Measurements from ENCODE around the gene WDR81. TPM values are rescaled to one million over a fixed set of nuclear protein-coding genes. Genes with fewer than 3 reads are reported as not detected.
"Not testable (repeated sequence)": the region's sequence is repeated elsewhere in the genome, so short reads cannot be mapped to it uniquely, and the experiment has no call there.

WDR81 gene
- polyA plus RNA-seq (ENCODE audit: insufficient read length): 14.5 TPM

DNA sequence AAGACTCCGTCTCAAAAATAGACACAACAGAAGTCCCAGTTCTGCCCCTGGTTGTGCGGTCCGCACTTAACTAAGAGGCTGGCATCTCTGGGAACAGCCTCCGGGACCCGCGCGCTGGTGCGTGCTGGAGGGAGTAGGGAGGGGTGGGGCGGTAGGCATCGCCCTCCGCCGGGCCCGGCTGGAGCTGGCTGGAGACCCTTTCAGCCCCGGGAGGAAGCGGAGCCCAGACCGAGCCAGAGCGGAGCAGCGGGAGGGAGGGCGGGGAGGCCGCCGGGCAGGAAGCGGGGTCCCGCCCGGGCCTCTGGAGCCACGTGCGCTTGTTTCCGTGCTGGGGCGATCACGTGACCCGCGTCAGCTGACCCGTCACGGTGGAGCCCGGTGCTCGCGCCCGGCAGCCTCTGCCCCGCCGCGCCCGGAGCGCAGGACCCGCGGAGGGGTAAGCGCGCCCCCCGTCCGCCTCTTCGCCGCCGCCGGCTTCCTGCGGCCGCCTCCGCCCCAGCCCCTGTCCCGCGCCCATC is at the start of gene WDR81:
TSS of gene WDR81 (plus strand) at position 354 of the 518 bp plus-strand sequence. CDS start 256 bp downstream, outside the sequence.
- DNase-seq (ENCODE audit: low read depth): peak; percentile 73

- DNase-seq (ENCODE audit: low read depth): no peak
These were observed 48.1 kb upstream of the WDR81 start for GRCh38 chr17:1676401-1676800.

DNA sequence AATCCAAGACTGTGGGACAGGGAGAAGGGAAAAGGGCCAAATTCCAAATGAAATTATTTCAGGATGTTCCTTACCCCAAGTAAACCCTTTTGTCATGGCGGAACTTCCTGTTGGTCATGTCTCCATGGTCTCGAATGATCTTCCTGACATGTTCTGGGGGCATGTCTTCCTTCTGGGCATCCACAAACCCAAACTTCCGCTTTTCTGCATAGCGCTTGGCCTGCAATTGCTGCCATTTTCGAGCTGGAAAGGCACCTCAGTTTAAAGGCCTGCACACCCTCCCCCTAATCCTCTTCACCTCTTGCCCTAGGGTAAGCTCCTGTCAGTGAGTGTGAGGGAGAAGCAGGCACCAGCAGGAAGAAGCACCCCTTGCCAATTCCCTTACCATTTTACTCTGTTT is 41.0 kb upstream of the WDR81 start:
- no peak for DNase-seq (ENCODE audit: low read depth)

DNA sequence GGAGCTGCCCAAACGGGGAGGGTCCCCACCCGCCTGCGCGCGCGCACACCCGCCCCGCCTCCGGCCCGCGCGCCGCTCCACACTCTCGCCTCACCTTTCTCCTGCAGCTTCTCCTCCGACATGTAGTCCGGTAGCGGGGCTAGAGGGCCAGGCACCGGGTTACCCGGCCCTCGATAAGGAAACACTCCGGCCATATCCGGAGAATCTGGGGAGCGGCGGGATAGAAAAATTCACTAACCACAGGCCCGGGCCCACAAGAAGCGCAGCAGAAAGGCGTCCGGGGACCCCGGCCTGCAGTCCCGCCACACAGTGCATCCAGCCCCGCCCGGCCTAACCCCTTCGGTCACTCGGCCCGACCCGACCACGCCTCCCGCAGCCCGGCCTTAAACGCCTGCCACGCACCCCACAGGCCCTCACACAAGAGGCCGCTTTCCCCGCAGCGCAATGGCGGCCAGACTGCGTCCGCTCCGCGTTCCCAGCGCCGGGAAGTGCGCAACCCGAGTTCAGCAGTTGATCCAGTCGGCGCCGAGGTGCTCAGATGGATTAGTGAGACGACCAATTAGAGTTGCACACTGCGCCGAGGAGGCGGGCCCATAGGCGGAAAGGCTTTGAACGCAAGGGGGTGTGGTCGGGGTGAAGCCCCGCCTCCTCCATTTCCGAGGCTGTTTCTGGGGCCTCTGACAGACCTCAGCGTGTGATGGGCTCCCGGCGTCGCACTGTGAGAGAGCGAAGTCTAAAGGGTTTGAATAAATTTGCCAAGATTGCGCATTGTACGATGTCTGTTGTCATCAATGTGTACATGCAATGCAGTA is 39.9 kb upstream of the WDR81 start, which contains the start of gene PRPF8:
TSS of gene PRPF8 (minus strand) at position 490 of the 812 bp plus-strand sequence. CDS start at position 194, 296 bp downstream.
- DNase-seq (ENCODE audit: low read depth): peak; percentile 93

- DNase-seq (ENCODE audit: low read depth): no peak
These were observed 38.4 kb upstream of the WDR81 start for GRCh38 chr17:1686086-1686485.

- not testable (repeated sequence) for DNase-seq (ENCODE audit: low read depth)
These were observed 36.1 kb upstream of the WDR81 start for GRCh38 chr17:1688405-1688804.

GRCh38 chr17:1690544-1691221 is 33.8 kb upstream of the WDR81 start:
- no peak for DNase-seq (ENCODE audit: low read depth)

DNA sequence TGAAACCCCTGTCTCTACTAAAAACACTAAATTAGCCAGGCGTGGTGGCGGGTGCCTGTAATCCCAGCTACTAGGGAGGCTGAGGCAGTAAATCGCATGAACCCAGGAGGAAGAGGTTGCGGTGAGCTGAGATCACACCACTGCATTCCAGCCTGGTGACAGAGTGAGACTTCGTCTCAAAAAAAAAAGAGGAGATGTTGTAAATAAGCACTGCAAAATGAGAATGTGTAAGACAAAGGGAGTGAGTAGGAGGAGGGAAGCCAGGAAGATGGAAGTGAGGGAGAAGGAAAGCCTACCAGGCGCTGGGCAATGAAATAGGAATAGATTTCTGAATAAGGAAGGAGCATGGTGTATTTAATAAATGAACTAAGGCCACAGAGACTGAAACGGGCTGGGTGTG is 31.2 kb upstream of the WDR81 start:
- DNase-seq (ENCODE audit: low read depth): no peak

GRCh38 chr17:1695365-1695764 is 29.1 kb upstream of the WDR81 start:
- DNase-seq (ENCODE audit: low read depth): no peak

DNA sequence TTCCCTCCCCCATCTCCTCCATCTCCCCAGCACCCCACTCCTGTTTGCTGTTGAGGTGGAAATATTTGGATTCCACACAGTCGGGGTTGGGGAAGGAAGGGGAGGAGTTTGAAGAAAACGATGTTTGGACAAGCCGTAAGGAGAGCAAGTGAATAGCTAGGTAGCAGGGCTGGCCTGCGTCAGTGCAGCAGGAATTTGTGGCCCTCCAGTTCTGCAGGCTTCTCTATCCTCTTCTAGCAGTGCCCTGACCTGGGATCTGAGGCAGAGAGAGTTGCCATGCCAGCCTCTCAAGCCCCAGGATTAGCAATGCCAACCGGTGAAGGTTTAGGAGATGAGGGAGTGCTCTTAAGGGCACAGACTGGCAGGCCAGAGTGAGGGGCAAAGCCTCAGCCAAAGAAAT is 26.8 kb upstream of the WDR81 start:
- DNase-seq (ENCODE audit: low read depth): no peak

GRCh38 chr17:1699891-1700290 is 24.6 kb upstream of the WDR81 start:
- not testable (repeated sequence) for DNase-seq (ENCODE audit: low read depth)

- DNase-seq (ENCODE audit: low read depth): no peak
These were observed 21.4 kb upstream of the WDR81 start for GRCh38 chr17:1703063-1703462.

DNA sequence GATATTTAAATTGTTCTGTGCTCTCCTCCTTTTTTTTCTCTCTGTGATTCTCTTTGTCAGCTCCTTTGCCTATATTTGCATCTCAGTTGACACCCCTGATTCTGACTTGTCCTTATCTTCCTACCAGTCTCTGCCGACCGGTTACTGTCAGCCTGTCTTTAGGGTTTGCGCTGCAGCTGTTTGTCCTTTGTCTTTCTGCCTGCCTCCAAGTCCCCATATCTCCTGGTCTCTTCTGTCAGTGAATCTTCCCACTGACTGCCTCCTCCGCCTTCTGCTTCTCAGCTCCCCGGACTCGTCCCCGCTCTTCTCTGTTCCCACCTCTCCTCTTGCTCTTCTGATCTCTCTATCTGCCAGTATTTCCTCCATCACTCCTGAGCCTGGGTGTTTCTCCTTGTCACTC is 19.5 kb upstream of the WDR81 start:
- no peak for DNase-seq (ENCODE audit: low read depth)

DNA sequence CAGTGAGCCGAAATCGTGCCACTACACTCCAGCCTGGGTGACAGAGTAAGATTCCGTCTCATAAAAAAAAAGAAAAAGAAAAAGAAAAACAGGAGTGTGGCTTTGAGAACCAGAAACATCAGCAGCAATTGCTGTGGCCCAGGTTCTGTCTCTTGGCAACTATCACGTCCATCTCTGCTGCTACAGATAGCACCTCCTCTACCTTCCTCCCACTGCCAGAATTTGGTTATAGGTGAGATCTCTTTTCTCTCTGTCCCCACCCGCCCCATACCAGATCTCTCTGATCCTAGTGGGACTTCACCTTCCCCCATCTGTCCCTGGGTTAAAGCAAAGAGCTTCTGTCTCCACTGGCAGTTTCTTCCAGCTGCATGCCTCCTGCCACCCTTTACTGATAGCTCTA is 17.4 kb upstream of the WDR81 start:
- no peak for DNase-seq (ENCODE audit: low read depth)

GRCh38 chr17:1708791-1709346 is 15.6 kb upstream of the WDR81 start:
- DNase-seq (ENCODE audit: low read depth): not testable (repeated sequence)

DNA sequence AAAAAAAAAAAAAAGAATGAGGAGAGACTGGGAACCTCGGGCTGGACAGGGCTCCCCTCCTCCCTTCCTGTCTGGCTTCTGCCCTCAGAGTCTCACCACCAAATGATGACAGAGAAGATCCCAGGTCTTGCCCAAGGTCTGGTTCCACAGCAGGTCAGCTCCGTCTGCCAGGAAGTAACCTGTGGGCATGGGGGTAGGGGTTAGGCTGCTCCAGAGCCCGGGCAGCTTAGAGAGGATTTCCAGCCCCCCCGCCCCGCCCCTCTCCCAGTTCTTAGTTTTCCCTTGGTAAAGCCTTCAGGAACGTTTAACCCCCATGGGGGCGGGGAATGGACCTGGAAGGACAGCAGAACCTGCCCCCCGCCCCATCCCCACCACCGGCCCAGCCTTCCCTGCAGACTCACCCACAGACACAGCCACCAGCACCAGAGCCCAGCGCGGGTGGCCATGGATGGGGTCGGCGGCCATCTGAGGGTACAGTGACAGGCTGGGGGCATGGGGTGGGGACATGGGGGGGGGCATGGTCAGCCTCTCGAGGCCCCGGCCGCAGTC is 15.0 kb upstream of the WDR81 start:
- no peak for DNase-seq (ENCODE audit: low read depth)

- DNase-seq (ENCODE audit: low read depth): no peak
These were observed 14.3 kb upstream of the WDR81 start, which contains the start of gene TLCD2 for GRCh38 chr17:1709971-1710806. Gene TLCD2 (minus strand): TSS chr17:1710377. CDS start chr17:1710242, 135 bp downstream.

- no peak for DNase-seq (ENCODE audit: low read depth)
These were observed 13.5 kb upstream of the WDR81 start for GRCh38 chr17:1710807-1711553.

- DNase-seq (ENCODE audit: low read depth): no peak
These were observed 12.7 kb upstream of the WDR81 start for GRCh38 chr17:1711804-1712203.

GRCh38 chr17:1712271-1712670 is 12.2 kb upstream of the WDR81 start:
- DNase-seq (ENCODE audit: low read depth): no peak
